ENCODE measurements around the gene MLN. TPM values are rescaled to one million over a fixed set of nuclear protein-coding genes. Genes with fewer than 3 reads are reported as not detected.

The MLN gene
- polyA plus RNA-seq, 1 of the 3 experiments (the other 2 are of a cell fraction), result not detected

- Histone ChIP-seq H3F3A (replicated peaks; ENCODE audit: insufficient read depth) (no peaks in the 10 kb centered on the region), H3K27ac (ENCODE audit: low read depth in 2 of 2, low read length in 1 of 2) (no peak overlapping the region), H3K4me2 (no peak overlapping the region), H4K20me1 (ENCODE audit: insufficient read depth) (no peaks in the 10 kb centered on the region), H3K27me3 (ENCODE audit: insufficient read depth) (no peaks in the 10 kb centered on the region), H3K36me3 (replicated peaks in 1 of 2; ENCODE audit: control insufficient read depth in 1 of 2, insufficient read depth in 2 of 2, low read length in 1 of 2) (no peaks in the 10 kb centered on the region), H2AFZ (ENCODE audit: low read depth) (no peak overlapping the region), H3K4me1 (ENCODE audit: control insufficient read depth in 1 of 2, insufficient read depth in 2 of 2, low read depth in 1 of 2, low read length in 1 of 2) (peaks cover 15 to 33% of the 10 kb centered on the region in 2 experiments; a peak in 3 of 4 replicates), H3K9me2 (no peaks in the 10 kb centered on the region), H3K9me3 (no peaks in the 10 kb centered on the region), H3K9ac (no peak overlapping the region), H3K4me3 (ENCODE audit: low read depth in 2 of 2, low read length in 1 of 2) (no peak overlapping the region), H3K79me2 (ENCODE audit: insufficient read depth) (no peaks in the 10 kb centered on the region)
- 73% methylated on average over 3 of the region's 4 CpGs for WGBS (ENCODE audit: low lambda C conversion rate)
- TF ChIP-seq PBX3 (IDR thresholded peaks at IDR 0.05) (no peak), TEAD4 (IDR thresholded peaks at IDR 0.05; ENCODE audit: borderline replicate concordance, insufficient read depth) (no peak), RCOR1 (IDR thresholded peaks at IDR 0.05; ENCODE audit: low read length) (no peak), NFIC (IDR thresholded peaks at IDR 0.05; ENCODE audit: borderline replicate concordance) (no peak), JUND (IDR thresholded peaks at IDR 0.05) (no peak), REST (IDR thresholded peaks at IDR 0.05; ENCODE audit: low read depth, low read length) (no peak), FOXM1 (IDR thresholded peaks at IDR 0.05; ENCODE audit: low read depth) (no peak)
- CTCF ChIA-PET, result interaction anchor here (2.0 to 9.2 kb wide), 4 partner anchors 12 to 278 kb away, joined by 4 to 116 read pairs (median 18); partner anchors contain the start of gene UQCC2
- POLR2A ChIA-PET, result no interaction called here
- no peak for DNase-seq
These were observed 55.0 kb downstream of the MLN start for GRCh38 chr6:33748841-33749240.

- Histone ChIP-seq H3K27ac (ENCODE audit: low read depth in 2 of 2, low read length in 1 of 2) (no peak overlapping the region), H3K4me3 (ENCODE audit: low read depth in 2 of 2, low read length in 1 of 2) (no peak overlapping the region), H3K9me3 (no peaks in the 10 kb centered on the region), H3K79me2 (ENCODE audit: insufficient read depth) (no peaks in the 10 kb centered on the region), H3K27me3 (ENCODE audit: insufficient read depth) (no peaks in the 10 kb centered on the region), H2AFZ (ENCODE audit: low read depth) (no peak overlapping the region), H3K36me3 (replicated peaks in 1 of 2; ENCODE audit: control insufficient read depth in 1 of 2, insufficient read depth in 2 of 2, low read length in 1 of 2) (no peaks in the 10 kb centered on the region), H4K20me1 (ENCODE audit: insufficient read depth) (no peaks in the 10 kb centered on the region), H3K4me2 (no peak overlapping the region), H3K9me2 (no peaks in the 10 kb centered on the region), H3F3A (replicated peaks; ENCODE audit: insufficient read depth) (no peaks in the 10 kb centered on the region), H3K4me1 (ENCODE audit: control insufficient read depth in 1 of 2, insufficient read depth in 2 of 2, low read depth in 1 of 2, low read length in 1 of 2) (peaks cover 15 to 33% of the 10 kb centered on the region in 2 experiments; a peak in 3 of 4 replicates), H3K9ac (no peak overlapping the region)
- TF ChIP-seq USF2 (IDR thresholded peaks at IDR 0.05; ENCODE audit: borderline replicate concordance, low read depth, low read length) (no peak), CTCF (IDR thresholded peaks at IDR 0.05) (no peak), MEF2A (IDR thresholded peaks at IDR 0.05; ENCODE audit: borderline replicate concordance, low read depth) (no peak), GABPA (IDR thresholded peaks at IDR 0.05; ENCODE audit: low read depth) (no peak), EZH2phosphoT487 (IDR thresholded peaks at IDR 0.05; ENCODE audit: borderline replicate concordance, low read depth) (no peak), TCF12 (IDR thresholded peaks at IDR 0.05) (no peak), MAX (IDR thresholded peaks at IDR 0.05; ENCODE audit: low read depth) (no peak), RXRA (IDR thresholded peaks at IDR 0.05; ENCODE audit: borderline replicate concordance, low read depth) (no peak), TEAD4 (IDR thresholded peaks at IDR 0.05; ENCODE audit: borderline replicate concordance, insufficient read depth) (no peak), POLR2AphosphoS5 (IDR thresholded peaks at IDR 0.05; ENCODE audit: low read depth, low read length) (no peak), ZBTB33 (IDR thresholded peaks at IDR 0.05; ENCODE audit: borderline replicate concordance, low read depth) (no peak)
- WGBS (ENCODE audit: low lambda C conversion rate), result 82% methylated on average over 5 of the region's 5 CpGs
- ChIA-PET CTCF (interaction anchor here (1.0 to 9.2 kb wide), 7 partner anchors 13 to 415 kb away, joined by 3 to 116 read pairs (median 6); partner anchors contain the start of gene UQCC2), POLR2A (no interaction called here)
- DNase-seq, result no peak
These were observed 56.0 kb downstream of the MLN start for GRCh38 chr6:33747823-33748222.

Measured in SK-N-SH (cell line).